A549 (cell line): Measurements from ENCODE around the gene TEDDM1.

Experiments
- CHD2 ChIP-seq: fragments of 150-350 bp; IDR thresholded peaks from 2 replicates; pipeline ENCODE4 v1.6.1; 2014; ENCODE audit warnings: low read length; ENCODE audit not compliant: partially characterized antibody
- CHD4 ChIP-seq: fragments of 200-600 bp; sonication (generic); IDR thresholded peaks from 2 replicates; pipeline ENCODE4 v1.6.1; 2016; ENCODE audit warnings: antibody characterized with exemption, mild to moderate bottlenecking, borderline replicate concordance
- EP300 ChIP-seq, 2 experiments: fragments of >200 bp; sonication (Bioruptor Twin); formaldehyde crosslinking; IDR thresholded peaks; 2 replicates in 1 of 2; 3 replicates in 1 of 2; pipeline ENCODE4 v1.6.1; 2016 to 2017
- POLR2A ChIP-seq: IDR thresholded peaks from 2 replicates; pipeline ENCODE4 v1.6.1; 2012; ENCODE audit warnings: mild to moderate bottlenecking, low read length
- RAD21 ChIP-seq, 2 experiments: fragments of >200 bp in 1 of 2; sonication (Bioruptor Twin) in 1 of 2; formaldehyde crosslinking in 1 of 2; IDR thresholded peaks in 1 of 2; conservative IDR thresholded peaks in 1 of 2; 2 replicates in 1 of 2; 3 replicates in 1 of 2; pipeline ENCODE4 v1.6.1; 2012 to 2018; ENCODE audit warnings: inconsistent platforms in 1 of 2
- REST ChIP-seq: fragments of 200-600 bp; sonication (generic); IDR thresholded peaks from 2 replicates; pipeline ENCODE4 v1.6.1; 2016; ENCODE audit warnings: antibody characterized with exemption, mild to moderate bottlenecking, moderate library complexity
- TF ChIP-seq, protein P1 (sequence below): fragments of >200 bp; sonication (Bioruptor Twin); formaldehyde crosslinking; IDR thresholded peaks from 3 replicates; pipeline ENCODE4 v1.5.1; 2016

DNA sequence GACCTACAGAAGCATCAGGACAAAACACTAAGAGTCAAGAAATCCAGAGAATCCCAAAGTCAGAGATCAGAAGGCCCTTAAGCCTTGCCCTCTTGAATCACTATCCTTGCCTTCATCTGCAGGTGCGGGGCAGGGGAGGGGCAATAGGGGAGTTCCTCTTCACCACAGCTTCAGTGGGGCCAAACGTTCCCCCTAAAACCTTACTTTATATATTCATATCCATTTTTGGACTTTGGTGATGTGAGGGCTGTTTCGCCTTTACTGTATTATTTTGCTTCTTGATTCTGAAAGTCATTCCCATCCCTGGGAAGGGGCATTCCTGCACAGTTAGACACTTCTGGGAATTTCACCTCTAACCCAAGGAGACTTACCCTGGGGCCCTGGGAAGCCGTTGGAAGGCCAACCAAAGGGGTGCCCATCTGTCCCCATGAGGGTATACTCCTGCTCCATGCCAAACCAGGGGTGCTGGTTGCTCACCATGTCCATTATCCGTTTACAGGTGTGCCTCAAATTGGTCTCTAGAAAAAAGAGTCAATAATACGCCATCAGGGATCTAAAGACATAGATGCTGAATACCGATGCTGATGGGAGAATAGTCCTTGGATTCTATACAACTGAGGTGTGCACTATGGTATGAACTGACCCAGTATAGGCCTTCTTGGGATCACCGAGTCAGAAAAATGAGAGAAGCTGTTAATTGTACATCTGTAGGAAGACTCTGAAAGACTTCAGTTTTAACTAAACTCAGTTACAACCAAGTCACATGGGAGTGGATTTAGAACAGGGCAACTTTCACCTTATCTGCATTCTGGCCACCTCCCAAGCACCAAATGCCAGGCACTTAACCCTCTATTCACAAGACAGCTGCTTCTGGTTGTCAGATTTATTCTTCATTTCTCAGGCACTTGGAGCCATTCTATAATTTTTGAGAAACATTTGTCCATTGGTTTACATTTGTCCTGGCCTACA, 14.3 kb downstream of the TEDDM1 start:
- TF ChIP-seq POLR2A = no peak
- no peak for TF ChIP-seq RAD21 (conservative IDR thresholded peaks at IDR 0.05 in 1 of 2, IDR thresholded peaks at IDR 0.05 in 1 of 2)
- TF ChIP-seq, protein P1, sequence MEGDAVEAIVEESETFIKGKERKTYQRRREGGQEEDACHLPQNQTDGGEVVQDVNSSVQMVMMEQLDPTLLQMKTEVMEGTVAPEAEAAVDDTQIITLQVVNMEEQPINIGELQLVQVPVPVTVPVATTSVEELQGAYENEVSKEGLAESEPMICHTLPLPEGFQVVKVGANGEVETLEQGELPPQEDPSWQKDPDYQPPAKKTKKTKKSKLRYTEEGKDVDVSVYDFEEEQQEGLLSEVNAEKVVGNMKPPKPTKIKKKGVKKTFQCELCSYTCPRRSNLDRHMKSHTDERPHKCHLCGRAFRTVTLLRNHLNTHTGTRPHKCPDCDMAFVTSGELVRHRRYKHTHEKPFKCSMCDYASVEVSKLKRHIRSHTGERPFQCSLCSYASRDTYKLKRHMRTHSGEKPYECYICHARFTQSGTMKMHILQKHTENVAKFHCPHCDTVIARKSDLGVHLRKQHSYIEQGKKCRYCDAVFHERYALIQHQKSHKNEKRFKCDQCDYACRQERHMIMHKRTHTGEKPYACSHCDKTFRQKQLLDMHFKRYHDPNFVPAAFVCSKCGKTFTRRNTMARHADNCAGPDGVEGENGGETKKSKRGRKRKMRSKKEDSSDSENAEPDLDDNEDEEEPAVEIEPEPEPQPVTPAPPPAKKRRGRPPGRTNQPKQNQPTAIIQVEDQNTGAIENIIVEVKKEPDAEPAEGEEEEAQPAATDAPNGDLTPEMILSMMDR = no peak
- TF ChIP-seq CHD2 = no peak
- no peak for TF ChIP-seq CHD4
- no peak for TF ChIP-seq EP300 (IDR thresholded peaks at IDR 0.05)
- TF ChIP-seq REST = no peak
